CD4-positive, alpha-beta T cell treated with Interleukin-1 beta for 1 hour (primary cell): ENCODE results near the gene SPRY4.
"Not testable (repeated sequence)": the region's sequence is repeated elsewhere in the genome, so short reads cannot be mapped to it uniquely, and the experiment has no call there.

Experiments used
- DNase-seq, 2 donors: peaks; one replicate each; pipeline ENCODE4 v3.0.0-alpha.2; 2020 to 2022

The SPRY4 gene

DNA sequence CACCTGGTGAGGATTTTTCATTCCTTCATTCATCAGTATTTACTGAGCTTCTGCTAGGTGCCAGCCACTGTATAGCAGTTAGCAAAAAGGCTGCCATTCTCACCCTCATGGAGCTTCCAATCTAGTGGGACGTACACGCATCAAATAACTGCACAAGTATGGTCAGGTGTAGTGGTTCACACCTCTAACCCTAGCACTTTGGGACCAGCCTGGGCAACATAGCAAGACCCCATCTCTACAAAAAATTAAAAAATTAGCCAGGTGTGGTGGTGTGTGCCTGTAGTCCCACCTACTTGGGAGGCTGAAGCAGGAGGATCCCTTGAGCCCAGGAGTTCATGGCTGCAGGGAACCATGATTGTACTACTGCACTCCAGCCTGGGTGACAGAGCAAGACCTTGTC lies 8.9 kb upstream of the SPRY4 start:
- DNase-seq: not testable (repeated sequence)

- no peak for DNase-seq
Measured at GRCh38 chr5:142330444-142330843, 5.6 kb upstream of the SPRY4 start.

GRCh38 chr5:142330026-142330425 lies 5.2 kb upstream of the SPRY4 start:
- DNase-seq: no peak

DNA sequence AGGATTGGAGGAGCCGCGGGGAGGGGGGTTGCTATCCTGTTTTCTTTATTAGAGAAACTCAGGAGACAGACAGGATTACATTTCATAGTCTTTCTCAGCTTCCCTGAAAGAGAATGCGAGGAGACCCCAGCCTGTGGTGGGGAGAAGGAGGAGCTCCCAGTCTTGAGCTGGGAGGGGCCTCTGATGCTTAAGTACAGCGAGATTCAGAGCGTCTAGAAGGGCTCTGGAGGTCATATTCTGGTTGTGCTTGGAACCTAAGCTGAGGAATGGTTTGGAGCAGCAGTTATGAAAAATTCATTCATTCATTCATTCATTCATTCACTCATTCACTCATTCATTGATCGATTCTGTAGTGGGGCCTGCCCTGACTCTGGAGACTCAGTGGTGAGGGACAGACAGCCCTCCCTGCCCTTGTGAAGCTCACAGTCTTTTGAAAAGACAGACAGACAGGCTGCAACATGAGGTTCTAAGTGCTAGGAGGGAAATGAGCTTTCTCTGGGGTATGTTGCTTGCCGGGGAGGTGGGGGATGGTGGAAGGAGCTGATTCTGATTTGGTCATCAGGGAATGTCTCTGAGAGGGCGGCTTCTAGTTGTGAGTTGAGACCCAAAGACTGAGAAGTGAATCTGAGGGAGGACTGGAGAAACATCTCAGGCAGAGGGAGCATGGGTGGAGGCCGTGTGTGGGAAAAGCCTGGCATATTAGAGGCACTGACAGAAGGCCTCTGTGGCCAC lies 2.5 kb upstream of the SPRY4 start:
- no peak for DNase-seq

DNA sequence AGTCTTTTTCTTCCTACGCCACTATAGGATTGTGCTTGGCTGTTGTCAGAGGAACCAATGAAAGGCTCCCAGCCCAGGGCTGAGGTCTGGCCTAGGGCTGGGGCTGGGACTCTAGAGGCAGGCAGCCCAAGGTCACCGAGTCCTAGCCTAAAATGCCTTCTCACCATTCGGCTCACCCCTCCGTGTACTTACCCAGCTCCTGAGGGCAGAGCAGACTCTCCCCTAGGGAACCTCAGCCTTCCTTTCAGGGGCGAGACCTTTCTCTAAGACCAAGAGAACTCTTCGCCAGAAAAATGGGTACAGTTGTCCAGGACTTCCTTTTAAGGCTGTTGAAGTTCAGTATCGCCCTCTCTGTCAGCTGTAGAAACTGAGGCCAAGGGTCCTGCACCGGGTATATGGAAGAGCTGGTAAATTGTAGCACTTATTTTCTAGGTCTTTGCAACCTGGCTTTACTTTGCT lies 1.7 kb upstream of the SPRY4 start:
- no peak for DNase-seq

GRCh38 chr5:142325725-142326479 lies 1.1 kb upstream of the SPRY4 start:
- peak in 1 of 2 donors; percentile 4 for DNase-seq

- DNase-seq: no peak
Measured at GRCh38 chr5:142324136-142324870, 518 bp downstream of the SPRY4 start.

GRCh38 chr5:142323480-142324135 lies 1.2 kb downstream of the SPRY4 start:
- DNase-seq: no peak

DNA sequence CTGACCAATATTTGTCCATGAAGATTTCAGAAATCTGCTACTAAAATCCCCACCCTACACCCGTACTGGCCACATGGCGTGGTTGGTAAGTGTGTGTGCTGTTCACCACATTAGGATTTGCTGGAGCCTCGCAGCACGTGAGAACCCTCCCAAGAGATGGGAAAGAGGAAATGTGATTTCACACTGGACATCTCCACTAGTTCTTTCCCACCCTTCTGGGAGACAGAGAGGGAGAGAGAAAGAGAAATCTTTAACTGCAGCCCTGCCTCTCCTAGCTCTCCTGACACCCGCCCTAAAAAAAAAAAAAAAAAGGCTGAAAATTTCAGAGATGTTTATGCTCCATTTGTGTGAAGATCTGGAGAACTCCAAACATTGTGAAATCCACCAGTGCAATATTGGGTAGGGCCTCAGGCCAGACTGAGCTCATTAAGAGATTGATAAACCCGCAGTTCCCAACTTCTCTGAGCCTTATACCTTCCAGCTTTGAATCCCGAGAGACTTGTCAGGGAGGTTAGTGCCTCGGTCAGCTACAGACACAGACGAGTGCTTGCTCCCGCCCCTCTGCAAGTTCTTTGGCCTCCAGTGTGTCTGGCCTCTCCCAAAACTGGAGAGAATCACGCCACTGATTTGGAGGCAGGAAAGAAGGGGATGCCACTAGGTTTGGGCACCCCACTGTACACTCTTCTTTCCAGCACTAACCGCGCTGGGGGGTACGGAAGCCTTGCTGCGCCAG lies 1.9 kb downstream of the SPRY4 start:
- no peak for DNase-seq

GRCh38 chr5:142322403-142322746 lies 2.4 kb downstream of the SPRY4 start:
- no peak for DNase-seq

GRCh38 chr5:142320851-142321560 lies 3.8 kb downstream of the SPRY4 start:
- no peak for DNase-seq

DNA sequence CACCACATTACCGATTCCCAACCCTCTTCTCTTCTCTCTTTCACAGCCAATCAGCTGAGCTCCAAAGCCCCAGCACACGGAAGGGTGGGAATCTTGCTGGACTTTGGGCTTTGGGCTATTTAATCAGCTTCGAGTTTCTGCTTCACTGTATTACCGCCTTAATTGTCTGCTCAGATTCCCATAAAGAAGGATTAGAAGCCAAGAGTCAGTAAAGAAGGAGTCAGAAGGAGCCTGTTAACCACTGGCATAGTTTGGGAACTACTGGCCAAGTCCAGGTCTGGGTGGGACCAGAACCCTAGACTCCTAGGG lies 4.4 kb downstream of the SPRY4 start:
- no peak for DNase-seq

- DNase-seq: no peak
Measured at GRCh38 chr5:142319560-142320429, 5.0 kb downstream of the SPRY4 start.

GRCh38 chr5:142319105-142319504 lies 5.7 kb downstream of the SPRY4 start:
- DNase-seq: no peak

DNA sequence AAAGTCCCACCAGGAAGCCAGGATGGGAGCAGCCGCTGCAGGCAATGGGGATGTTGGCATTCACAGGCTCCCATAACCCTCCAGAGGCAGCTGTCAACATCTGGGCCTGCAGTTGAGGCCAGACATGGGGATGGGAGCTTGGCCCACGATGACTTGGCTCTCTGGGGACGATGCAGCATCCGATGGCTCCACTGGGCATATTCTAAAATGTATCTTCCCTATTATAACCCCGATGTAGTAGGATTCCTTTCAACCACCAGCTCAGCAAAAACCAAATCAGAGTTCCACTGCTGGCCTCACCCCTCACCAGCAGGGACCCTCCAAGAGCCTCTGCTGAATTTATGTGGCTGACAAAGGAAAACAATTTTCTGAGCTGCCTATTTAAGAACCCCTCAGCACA lies 7.1 kb downstream of the SPRY4 start:
- no peak for DNase-seq

DNA sequence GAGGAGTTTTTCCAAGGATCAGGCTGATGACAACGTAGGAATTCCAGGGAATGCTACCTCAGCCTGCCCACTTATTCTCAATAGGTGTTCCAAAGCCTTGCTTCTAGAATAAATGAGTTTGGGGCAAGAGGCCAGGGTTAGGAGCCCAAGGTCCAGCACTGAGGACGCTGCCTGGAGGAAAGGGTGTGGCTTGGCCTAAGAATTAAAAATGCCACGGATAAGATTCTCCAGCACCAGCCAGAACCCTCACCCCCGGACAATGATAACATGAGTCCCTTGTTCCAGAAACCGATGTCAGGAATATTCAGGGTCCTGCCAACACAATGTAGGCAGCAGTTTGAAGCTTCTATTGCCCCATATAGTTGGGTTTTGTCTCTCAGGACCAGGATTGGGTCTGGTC lies 7.6 kb downstream of the SPRY4 start:
- no peak for DNase-seq

DNA sequence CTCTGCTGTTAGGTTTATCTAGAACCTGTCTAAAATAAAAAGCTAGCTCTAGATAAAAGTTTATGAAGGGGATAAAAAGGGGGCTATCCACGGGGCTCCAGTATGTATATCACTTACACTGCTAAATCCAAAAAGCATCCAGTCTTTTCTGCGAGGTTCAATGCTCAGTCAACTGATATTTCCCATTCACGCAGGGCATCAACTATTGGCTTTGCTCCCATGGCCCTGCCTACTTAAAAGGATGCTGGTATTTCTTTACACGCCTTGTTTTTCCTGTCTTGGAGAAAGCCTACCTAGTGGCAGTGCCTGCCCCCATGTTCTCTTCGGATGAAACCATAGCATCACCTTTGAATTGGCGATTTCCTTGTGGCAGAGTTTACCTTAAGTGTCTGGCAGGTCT lies 8.1 kb downstream of the SPRY4 start:
- DNase-seq: no peak

DNA sequence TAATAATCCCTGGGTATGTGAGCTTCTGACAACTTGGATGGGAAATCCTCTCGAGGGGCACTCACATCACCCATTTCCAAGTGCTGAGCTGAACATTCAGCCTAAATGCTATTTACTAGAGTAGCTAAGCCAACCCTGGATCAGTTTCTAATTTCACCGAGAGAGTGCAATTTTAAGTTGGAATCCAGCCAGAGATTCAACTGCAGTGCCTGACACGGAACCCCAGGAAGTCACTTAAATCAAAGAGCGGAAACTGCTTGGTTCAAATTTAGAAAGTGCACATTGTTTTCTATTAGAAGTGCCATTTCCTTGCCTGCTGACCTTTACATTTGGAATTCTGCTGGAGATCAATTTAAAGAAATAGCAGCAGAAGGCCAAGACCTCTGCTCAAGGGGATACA lies 8.8 kb downstream of the SPRY4 start:
- peak in 1 of 2 donors; percentile 21 for DNase-seq

DNA sequence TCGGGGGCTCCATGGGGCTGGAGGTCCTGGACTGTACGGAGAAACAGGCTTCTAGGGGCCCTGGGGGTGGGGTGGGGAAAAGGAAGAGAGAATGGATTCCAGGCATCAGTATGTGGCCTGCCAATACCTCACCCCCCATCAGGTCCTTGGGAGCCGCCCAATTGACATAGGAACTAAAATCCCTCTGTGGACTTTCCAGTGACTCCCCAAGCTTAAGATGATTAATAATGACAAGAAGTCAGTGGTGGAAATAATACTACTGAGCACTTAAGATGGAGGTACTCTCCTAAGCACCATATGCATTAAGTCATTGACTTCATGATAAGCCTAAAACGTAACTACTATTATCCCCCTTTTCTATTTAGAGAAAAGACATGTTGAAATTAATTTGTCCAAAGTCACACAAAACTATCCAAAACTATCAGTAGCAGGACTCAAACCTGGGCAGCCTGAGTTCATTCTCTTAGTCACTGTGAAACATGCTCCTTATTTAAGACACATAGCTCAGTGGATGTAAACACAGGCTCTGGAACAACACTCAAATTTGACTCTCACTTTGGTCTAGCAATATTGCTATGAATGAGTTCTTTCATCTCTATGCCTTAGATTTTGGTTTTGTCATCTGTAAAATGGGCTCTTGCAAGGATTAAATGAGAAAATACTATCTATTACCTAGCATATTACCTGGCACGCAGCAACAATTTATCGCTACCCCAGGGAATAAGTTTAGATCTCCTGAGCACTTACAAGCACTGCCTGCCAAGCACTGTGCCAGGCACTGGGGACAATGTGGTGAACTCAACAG lies 9.5 kb downstream of the SPRY4 start:
- DNase-seq: no peak

GRCh38 chr5:142314606-142315005 lies 10.2 kb downstream of the SPRY4 start:
- no peak for DNase-seq
